ENCODE data around the gene CAPN13. TPM values are rescaled to one million over a fixed set of nuclear protein-coding genes. Genes with fewer than 3 reads are reported as not detected.

The CAPN13 gene
- total RNA-seq, 4 donors from 2014 or later: not detected

GRCh38 chr2:30770816-30771576, 36.2 kb downstream of the CAPN13 start:
- peak; percentile 89 for DNase-seq (ENCODE audit: extremely low spot score)
- TF ChIP-seq POLR2AphosphoS5 (IDR thresholded peaks at IDR 0.05) (no peak), POLR2A (IDR thresholded peaks at IDR 0.05; ENCODE audit: low read depth) (no peak), EP300 (IDR thresholded peaks at IDR 0.05) (no peak)
- TF ChIP-seq, protein P1, sequence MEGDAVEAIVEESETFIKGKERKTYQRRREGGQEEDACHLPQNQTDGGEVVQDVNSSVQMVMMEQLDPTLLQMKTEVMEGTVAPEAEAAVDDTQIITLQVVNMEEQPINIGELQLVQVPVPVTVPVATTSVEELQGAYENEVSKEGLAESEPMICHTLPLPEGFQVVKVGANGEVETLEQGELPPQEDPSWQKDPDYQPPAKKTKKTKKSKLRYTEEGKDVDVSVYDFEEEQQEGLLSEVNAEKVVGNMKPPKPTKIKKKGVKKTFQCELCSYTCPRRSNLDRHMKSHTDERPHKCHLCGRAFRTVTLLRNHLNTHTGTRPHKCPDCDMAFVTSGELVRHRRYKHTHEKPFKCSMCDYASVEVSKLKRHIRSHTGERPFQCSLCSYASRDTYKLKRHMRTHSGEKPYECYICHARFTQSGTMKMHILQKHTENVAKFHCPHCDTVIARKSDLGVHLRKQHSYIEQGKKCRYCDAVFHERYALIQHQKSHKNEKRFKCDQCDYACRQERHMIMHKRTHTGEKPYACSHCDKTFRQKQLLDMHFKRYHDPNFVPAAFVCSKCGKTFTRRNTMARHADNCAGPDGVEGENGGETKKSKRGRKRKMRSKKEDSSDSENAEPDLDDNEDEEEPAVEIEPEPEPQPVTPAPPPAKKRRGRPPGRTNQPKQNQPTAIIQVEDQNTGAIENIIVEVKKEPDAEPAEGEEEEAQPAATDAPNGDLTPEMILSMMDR (IDR thresholded peaks at IDR 0.05): no peak
- H3K4me3 ChIP-seq: no peak overlapping the region
- peaks cover 0 to 21% (median 0%) of the 10 kb centered on the region in 4 donors for H3K27me3 ChIP-seq
- no peaks in the 10 kb centered on the region for H3K9me3 ChIP-seq
- whole genome bisulfite sequencing: 67% methylated on average over 10 of the region's 11 CpGs
- intact Hi-C loops (cut with DNase I): no loop called here
- H3K36me3 ChIP-seq: no peaks in the 10 kb centered on the region
- no peaks in the 10 kb centered on the region for H3K4me1 ChIP-seq
- H3K27ac ChIP-seq (replicated peaks in 1 of 4): no peak overlapping the region

GRCh38 chr2:30769891-30770462, 37.3 kb downstream of the CAPN13 start:
- peak; percentile 55 for DNase-seq (ENCODE audit: extremely low spot score)
- Histone ChIP-seq H3K4me1 (no peaks in the 10 kb centered on the region), H3K27me3 (peaks cover 0 to 25% (median 0%) of the 10 kb centered on the region in 4 donors), H3K27ac (replicated peaks in 1 of 4) (no peak overlapping the region), H3K36me3 (no peaks in the 10 kb centered on the region), H3K9me3 (no peaks in the 10 kb centered on the region), H3K4me3 (no peak overlapping the region)
- intact Hi-C loops (cut with DNase I): no loop called here
- TF ChIP-seq, protein P1 (IDR thresholded peaks at IDR 0.05): no peak
- no peak for TF ChIP-seq POLR2A (IDR thresholded peaks at IDR 0.05; ENCODE audit: low read depth)
- TF ChIP-seq EP300 (IDR thresholded peaks at IDR 0.05): no peak
- TF ChIP-seq POLR2AphosphoS5 (IDR thresholded peaks at IDR 0.05): no peak
- 85% methylated on average over 7 of the region's 10 CpGs for WGBS

GRCh38 chr2:30769481-30769780, 37.8 kb downstream of the CAPN13 start:
- intact Hi-C loops (cut with DNase I): no loop called here
- H3K4me3 ChIP-seq: no peak overlapping the region
- no peak for TF ChIP-seq POLR2A (IDR thresholded peaks at IDR 0.05; ENCODE audit: low read depth)
- H3K27me3 ChIP-seq: peaks cover 0 to 25% (median 0%) of the 10 kb centered on the region in 4 donors
- no peaks in the 10 kb centered on the region for H3K36me3 ChIP-seq
- 58% methylated on average over 2 of the region's 2 CpGs for WGBS
- no peaks in the 10 kb centered on the region for H3K9me3 ChIP-seq
- H3K27ac ChIP-seq (replicated peaks in 1 of 4): no peak overlapping the region
- DNase-seq (ENCODE audit: extremely low spot score): no peak
- no peaks in the 10 kb centered on the region for H3K4me1 ChIP-seq

GRCh38 chr2:30768708-30769480, 38.4 kb downstream of the CAPN13 start:
- Histone ChIP-seq H3K27ac (replicated peaks in 1 of 4) (no peak overlapping the region), H3K9me3 (no peaks in the 10 kb centered on the region), H3K4me1 (no peaks in the 10 kb centered on the region), H3K36me3 (no peaks in the 10 kb centered on the region), H3K4me3 (no peak overlapping the region), H3K27me3 (peaks cover 0 to 25% (median 0%) of the 10 kb centered on the region in 4 donors)
- intact Hi-C loops (cut with DNase I): no loop called here
- 83% methylated on average over 9 of the region's 9 CpGs for WGBS
- DNase-seq (ENCODE audit: extremely low spot score): no peak
- TF ChIP-seq, protein P1 (IDR thresholded peaks at IDR 0.05): no peak
- TF ChIP-seq POLR2A (IDR thresholded peaks at IDR 0.05; ENCODE audit: low read depth): no peak
- TF ChIP-seq POLR2AphosphoS5 (IDR thresholded peaks at IDR 0.05): no peak
- TF ChIP-seq EP300 (IDR thresholded peaks at IDR 0.05): no peak

- H3K4me1 ChIP-seq: no peaks in the 10 kb centered on the region
- H3K4me3 ChIP-seq: no peak overlapping the region
- no peaks in the 10 kb centered on the region for H3K36me3 ChIP-seq
- WGBS: 76% methylated on average over 8 of the region's 8 CpGs
- peaks cover 0 to 25% (median 0%) of the 10 kb centered on the region in 4 donors for H3K27me3 ChIP-seq
- TF ChIP-seq POLR2AphosphoS5 (IDR thresholded peaks at IDR 0.05) (no peak), EP300 (IDR thresholded peaks at IDR 0.05) (no peak), POLR2A (IDR thresholded peaks at IDR 0.05; ENCODE audit: low read depth) (no peak)
- TF ChIP-seq, protein P1 (IDR thresholded peaks at IDR 0.05): no peak
- H3K9me3 ChIP-seq: no peaks in the 10 kb centered on the region
- intact Hi-C loops (cut with DNase I): no loop called here
- no peak for DNase-seq (ENCODE audit: extremely low spot score)
- H3K27ac ChIP-seq (replicated peaks in 1 of 4): no peak overlapping the region
These were observed 39.1 kb downstream of the CAPN13 start for GRCh38 chr2:30768036-30768686.

Data from esophagus muscularis mucosa (tissue), 4 donors.